GM10248 (cell line): Measurements from ENCODE around the gene CNP.

ENCODE experiments used
- CTCF ChIA-PET: fragments of 300-600 bp; sonication (Branson Sonifier 250); formaldehyde crosslinking; extraction: SDS; loops from one replicate; lab custom pipeline; 2021; ENCODE audit warnings: antibody characterized with exemption; lab: Yijun Ruan, JAX
- POLR2A ChIA-PET: fragments of 350-650 bp; sonication (Branson Sonifier 250); formaldehyde crosslinking; extraction: SDS; loops from one replicate; lab custom pipeline; 2020; ENCODE audit warnings: antibody characterized with exemption; lab: Yijun Ruan, JAX
- DNase-seq: peaks from one replicate; pipeline ENCODE4 v3.0.0; 2012; ENCODE audit errors: extremely low spot score
- TF ChIP-seq, protein P1 (sequence below): IDR thresholded peaks from 2 replicates; pipeline ENCODE4 v1.5.1; 2012; ENCODE audit warnings: mild to moderate bottlenecking, low read depth; ENCODE audit errors: extremely low read depth, missing control alignments, control extremely low read depth

Gene CNP

DNA sequence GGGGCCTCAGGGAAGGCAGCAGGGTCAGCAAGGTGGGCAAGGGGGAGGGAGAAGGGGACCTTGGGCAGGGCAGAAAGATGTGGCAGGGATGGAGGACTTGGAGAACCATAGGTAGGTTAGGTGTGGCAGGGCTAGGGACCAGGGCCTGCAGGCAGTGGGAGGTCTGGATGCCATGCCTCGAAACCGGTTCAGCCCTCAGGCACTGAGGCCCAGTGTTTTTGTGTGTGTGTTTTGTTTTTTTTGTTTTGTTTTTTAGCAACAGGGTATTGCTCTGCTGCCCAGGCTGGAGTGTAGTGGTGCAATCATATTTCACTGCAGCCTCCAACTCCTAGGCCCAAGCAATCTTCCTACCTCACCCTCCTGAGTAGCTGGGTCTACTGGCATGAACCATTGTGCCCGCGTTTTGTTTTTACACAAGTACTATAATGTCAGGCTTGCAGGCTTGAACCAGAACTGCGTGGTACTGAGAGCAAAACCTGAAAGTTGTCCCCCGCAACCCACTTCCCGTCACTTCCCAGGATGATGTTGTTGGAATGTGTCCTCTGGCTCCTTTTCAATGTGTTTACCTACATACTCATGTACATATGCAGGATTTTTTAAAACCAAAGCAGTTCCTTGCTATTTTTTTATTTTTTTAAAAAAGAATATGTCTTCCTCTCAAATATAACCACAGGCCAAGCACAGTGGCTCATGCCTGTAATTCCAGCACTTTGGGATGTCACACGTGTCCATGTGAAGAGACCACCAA, 23.8 kb upstream of the CNP start:
- CTCF ChIA-PET = no interaction called here
- TF ChIP-seq, protein P1, sequence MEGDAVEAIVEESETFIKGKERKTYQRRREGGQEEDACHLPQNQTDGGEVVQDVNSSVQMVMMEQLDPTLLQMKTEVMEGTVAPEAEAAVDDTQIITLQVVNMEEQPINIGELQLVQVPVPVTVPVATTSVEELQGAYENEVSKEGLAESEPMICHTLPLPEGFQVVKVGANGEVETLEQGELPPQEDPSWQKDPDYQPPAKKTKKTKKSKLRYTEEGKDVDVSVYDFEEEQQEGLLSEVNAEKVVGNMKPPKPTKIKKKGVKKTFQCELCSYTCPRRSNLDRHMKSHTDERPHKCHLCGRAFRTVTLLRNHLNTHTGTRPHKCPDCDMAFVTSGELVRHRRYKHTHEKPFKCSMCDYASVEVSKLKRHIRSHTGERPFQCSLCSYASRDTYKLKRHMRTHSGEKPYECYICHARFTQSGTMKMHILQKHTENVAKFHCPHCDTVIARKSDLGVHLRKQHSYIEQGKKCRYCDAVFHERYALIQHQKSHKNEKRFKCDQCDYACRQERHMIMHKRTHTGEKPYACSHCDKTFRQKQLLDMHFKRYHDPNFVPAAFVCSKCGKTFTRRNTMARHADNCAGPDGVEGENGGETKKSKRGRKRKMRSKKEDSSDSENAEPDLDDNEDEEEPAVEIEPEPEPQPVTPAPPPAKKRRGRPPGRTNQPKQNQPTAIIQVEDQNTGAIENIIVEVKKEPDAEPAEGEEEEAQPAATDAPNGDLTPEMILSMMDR = no peak
- DNase-seq = no peak
- POLR2A ChIA-PET = no interaction called here

DNA sequence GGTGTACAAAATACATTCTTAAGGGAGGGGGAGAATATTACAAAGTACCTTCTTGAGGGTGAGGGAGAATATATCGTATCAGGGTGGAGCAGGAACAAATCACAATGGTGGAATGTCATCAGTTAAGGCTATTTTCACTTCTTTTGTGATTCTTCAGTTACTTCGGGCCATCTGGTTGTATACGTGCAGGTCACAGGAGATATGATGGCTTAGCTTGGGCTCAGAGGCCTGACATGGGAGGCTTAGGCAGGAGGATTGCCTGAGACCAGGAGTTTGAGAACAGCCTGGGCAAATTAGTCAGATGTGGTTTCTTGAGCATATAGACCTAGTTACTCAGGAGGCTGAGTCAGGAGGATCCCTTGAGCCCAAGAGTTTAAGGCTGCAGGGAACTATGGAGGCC, 23.1 kb upstream of the CNP start:
- no peak for DNase-seq
- ChIA-PET POLR2A (no interaction called here), CTCF (no interaction called here)
- TF ChIP-seq, protein P1 = no peak

DNA sequence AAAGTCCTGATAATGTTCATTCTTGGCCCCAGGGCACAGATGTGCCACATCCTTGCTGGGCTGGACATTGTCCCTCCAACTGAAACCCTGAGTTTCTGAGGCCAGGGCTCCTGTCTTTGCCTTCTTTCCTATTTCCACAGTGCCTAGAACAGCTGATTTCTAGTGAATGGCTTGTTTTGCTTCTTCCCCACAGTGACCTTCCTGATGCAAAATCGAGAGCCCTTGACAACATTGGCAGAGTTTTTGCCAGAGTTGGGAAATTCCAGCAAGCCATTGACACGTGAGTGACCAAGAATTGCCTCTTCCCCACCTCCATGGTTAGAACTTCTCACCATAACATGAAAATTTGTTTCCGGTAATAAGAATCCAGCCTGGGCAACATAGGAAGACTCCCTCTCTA, 21.7 kb upstream of the CNP start:
- ChIA-PET CTCF (interaction anchor here (0.7 kb wide), 1 partner anchor 80 kb away, joined by 3 read pairs; no protein-coding TSS in a partner anchor), POLR2A (no interaction called here)
- TF ChIP-seq, protein P1 = no peak
- DNase-seq = no peak

DNA sequence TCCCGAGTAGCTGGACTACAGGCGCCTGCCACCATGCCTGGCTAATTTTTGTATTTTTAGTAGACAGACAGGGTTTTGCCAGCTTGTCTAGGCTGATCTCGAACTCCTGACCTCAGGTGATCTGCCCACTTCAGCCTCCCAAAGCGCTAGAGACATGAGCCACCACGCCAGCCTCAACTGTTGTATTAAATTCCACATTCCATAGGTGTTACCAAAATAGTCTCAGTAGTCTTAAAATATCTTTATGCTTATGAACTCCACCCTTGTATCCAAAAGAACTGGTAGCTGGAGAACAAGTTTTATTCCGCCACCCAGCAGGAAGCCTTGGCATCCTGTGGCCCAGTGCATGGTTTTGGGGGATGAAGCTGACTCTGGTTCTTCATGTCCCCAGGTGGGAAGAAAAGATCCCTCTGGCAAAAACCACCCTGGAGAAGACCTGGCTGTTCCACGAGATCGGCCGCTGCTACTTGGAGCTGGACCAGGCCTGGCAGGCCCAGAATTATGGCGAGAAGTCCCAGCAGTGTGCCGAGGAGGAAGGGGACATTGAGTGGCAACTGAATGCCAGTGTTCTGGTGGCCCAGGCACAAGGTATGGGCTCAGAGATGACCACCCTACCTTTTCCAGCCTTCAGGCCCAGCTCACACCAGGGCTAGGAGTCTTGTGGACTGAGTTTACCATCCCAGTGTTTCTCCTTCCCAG, 17.7 kb upstream of the CNP start:
- ChIA-PET CTCF (interaction anchor here (1.1 to 1.2 kb wide), 4 partner anchors 14 to 118 kb away, joined by 3 to 4 read pairs (median 4); partner anchors contain the start of gene ODAD4), POLR2A (no interaction called here)
- DNase-seq = no peak
- TF ChIP-seq, protein P1 = no peak

DNA sequence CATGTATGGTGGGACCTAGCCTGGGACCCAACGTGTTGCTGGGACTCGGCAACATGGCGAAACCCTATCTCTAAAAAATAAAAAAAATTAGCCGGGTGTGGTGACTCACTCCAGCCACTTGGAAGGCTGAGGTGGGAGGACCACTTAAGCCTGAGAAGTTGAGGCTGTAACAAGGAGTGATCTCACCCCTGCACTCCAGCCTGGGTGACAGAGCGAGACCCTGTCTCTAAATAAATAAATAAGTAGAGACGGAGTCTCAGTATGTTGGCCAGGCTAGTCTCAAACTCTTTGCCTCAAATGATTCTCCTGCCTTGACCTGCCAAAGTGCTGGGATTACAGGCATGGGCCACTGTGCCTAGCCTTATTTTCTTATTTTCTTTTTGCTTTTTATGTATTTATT, 10.1 kb upstream of the CNP start:
- CTCF ChIA-PET = no interaction called here
- DNase-seq = no peak
- TF ChIP-seq, protein P1 = no peak
- POLR2A ChIA-PET = no interaction called here

DNA sequence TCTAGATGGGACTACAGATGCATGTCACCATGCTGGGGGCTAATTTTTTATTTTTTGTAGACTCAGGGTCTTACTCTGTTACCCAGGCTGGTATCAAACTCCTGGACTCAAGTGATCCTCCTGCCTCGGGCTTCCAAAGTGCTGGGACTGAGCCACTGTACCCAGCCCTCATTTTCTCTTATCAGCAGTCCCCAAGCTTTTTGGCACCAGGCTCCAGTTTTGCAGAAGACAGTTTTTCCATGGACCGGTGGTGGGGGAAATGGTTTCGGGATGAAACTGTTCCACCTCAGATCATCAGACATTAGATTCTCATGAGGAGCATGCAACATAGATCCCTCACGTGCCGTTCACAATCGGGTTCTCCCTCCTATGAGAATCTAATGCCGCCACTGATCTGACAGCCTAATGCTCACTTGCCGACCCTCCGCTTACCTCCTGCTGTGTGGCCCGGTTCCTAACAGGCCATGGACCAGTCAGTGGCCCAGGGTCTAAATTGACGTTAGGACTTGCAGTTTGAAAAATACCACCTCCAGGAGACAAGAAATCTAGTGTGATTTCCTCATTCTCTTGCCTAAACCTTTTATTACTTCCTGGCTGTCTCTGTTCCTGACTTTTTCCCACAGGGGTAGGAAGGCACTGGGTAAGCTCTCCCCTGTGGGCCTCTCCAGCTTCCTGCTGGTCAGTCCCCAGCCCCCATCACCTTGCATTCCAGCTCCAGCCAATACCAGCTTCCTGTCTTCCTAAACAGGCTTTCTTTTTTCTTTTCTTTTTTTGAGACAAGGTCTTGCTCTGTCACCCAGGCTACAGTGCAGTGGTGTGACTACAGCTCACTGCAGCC, 9.3 kb upstream of the CNP start:
- POLR2A ChIA-PET = no interaction called here
- TF ChIP-seq, protein P1 = no peak
- CTCF ChIA-PET = interaction anchor here (1.8 to 12.1 kb wide), 2 partner anchors 12 to 159 kb away, joined by 4 to 172 read pairs; partner anchors contain the start of genes DHX58 and KAT2A
- no peak for DNase-seq
